ENCODE data around the gene HIPK2. TPM values are rescaled to one million over a fixed set of nuclear protein-coding genes. Genes with fewer than 3 reads are reported as not detected.

The HIPK2 gene
- total and polyA plus RNA-seq, 2 of the 4 experiments (the other 2 are of a cell fraction): 22.0 to 27.1 TPM

- no peaks in the 10 kb centered on the region for H3K9me3 ChIP-seq (ENCODE audit: control insufficient read depth, insufficient read depth, low read length)
- no peak overlapping the region for H3K4me3 ChIP-seq (ENCODE audit: insufficient read depth, low read depth, low read length)
- peaks cover 47 to 94% of the 10 kb centered on the region in 2 experiments for H3K79me1 ChIP-seq (ENCODE audit: low read depth in 1 of 2, low read length in 2 of 2)
- H2AK9ac ChIP-seq (replicated peaks; ENCODE audit: low read depth, low read length, poor library complexity): no peak overlapping the region
- 73% methylated on average over 7 of the region's 20 CpGs; no CpG with 5 or more reads in 1 of the 2 experiments for WGBS, 2 experiments (ENCODE audit: extremely low coverage in 2 of 2, insufficient read length in 1 of 2)
- dilution Hi-C loops (cut with HindIII; ENCODE audit: low sequenced_read_pairs, unreplicated experiment) (no loop called here), intact Hi-C loops (cut with micrococcal nuclease) (no loop called here), in situ Hi-C loops (cut with MboI; ENCODE audit: low sequenced_read_pairs) (loop anchor here (10.0 kb wide), 2 partner anchors 126 to 356 kb away; partner anchors contain the start of gene HIPK2)
- H2BK120ac ChIP-seq (ENCODE audit: low read depth, low read length): peak overlapping the region; percentile 33; the same call in 1 of the 2 replicates
- H3K4me2 ChIP-seq (ENCODE audit: low read depth, low read length): no peak overlapping the region
- peak overlapping the region; percentile 15; the same call in 1 of the 2 replicates for H3K4ac ChIP-seq (ENCODE audit: low read depth, low read length)
- H3K36me3 ChIP-seq (ENCODE audit: control insufficient read depth, insufficient read depth, low read length): peaks cover 39% of the 10 kb centered on the region
- H3K9ac ChIP-seq (ENCODE audit: low read depth, low read length): no peak overlapping the region
- H3K18ac ChIP-seq (ENCODE audit: low read depth, low read length): no peak overlapping the region
- POLR2A ChIA-PET (ENCODE audit: unreplicated experiment): no interaction called here
- no peak overlapping the region for H2BK15ac ChIP-seq (ENCODE audit: low read depth, low read length)
- no peak overlapping the region for H3K56ac ChIP-seq (ENCODE audit: extremely low read depth, insufficient read depth, low read length)
- no peak for DNase-seq
- TF ChIP-seq RFX5 (IDR thresholded peaks at IDR 0.05; ENCODE audit: low read depth, low read length) (no peak), RAD21 (IDR thresholded peaks at IDR 0.05; ENCODE audit: low read length) (no peak), POLR2A (IDR thresholded peaks at IDR 0.05; ENCODE audit: low read depth, low read length) (no peak), MXI1 (IDR thresholded peaks at IDR 0.05; ENCODE audit: borderline replicate concordance, low read depth, low read length) (no peak), MAFK (IDR thresholded peaks at IDR 0.05; ENCODE audit: low read depth, low read length) (no peak), RCOR1 (IDR thresholded peaks at IDR 0.05; ENCODE audit: insufficient replicate concordance, low read length) (no peak), BHLHE40 (IDR thresholded peaks at IDR 0.05; ENCODE audit: low read depth, low read length) (no peak), NFE2L2 (IDR thresholded peaks at IDR 0.05; ENCODE audit: low read depth, low read length) (no peak), USF2 (IDR thresholded peaks at IDR 0.05; ENCODE audit: low read depth, low read length) (no peak), SMC3 (IDR thresholded peaks at IDR 0.05; ENCODE audit: low read depth, low read length) (no peak), CHD1 (IDR thresholded peaks at IDR 0.05; ENCODE audit: low read depth, low read length) (no peak), ELK1 (IDR thresholded peaks at IDR 0.05; ENCODE audit: borderline replicate concordance, low read depth, low read length) (no peak), FOS (IDR thresholded peaks at IDR 0.05; ENCODE audit: low read depth, low read length) (no peak), CEBPB (IDR thresholded peaks at IDR 0.05; ENCODE audit: low read depth, low read length) (no peak), MAZ (IDR thresholded peaks at IDR 0.05; ENCODE audit: borderline replicate concordance, low read depth, low read length) (no peak)
- TF ChIP-seq, protein P1, sequence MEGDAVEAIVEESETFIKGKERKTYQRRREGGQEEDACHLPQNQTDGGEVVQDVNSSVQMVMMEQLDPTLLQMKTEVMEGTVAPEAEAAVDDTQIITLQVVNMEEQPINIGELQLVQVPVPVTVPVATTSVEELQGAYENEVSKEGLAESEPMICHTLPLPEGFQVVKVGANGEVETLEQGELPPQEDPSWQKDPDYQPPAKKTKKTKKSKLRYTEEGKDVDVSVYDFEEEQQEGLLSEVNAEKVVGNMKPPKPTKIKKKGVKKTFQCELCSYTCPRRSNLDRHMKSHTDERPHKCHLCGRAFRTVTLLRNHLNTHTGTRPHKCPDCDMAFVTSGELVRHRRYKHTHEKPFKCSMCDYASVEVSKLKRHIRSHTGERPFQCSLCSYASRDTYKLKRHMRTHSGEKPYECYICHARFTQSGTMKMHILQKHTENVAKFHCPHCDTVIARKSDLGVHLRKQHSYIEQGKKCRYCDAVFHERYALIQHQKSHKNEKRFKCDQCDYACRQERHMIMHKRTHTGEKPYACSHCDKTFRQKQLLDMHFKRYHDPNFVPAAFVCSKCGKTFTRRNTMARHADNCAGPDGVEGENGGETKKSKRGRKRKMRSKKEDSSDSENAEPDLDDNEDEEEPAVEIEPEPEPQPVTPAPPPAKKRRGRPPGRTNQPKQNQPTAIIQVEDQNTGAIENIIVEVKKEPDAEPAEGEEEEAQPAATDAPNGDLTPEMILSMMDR (conservative IDR thresholded peaks at IDR 0.05; ENCODE audit: low read depth, low read length): no peak
- peak overlapping the region; percentile 4; the same call in 1 of the 2 replicates for H3K14ac ChIP-seq (replicated peaks; ENCODE audit: low read depth, low read length)
- H3K27ac ChIP-seq (ENCODE audit: insufficient read depth, low read length): no peak overlapping the region
- peaks cover 20% of the 10 kb centered on the region for H3K4me1 ChIP-seq (ENCODE audit: control insufficient read depth, insufficient read depth, low read length)
- 0 out of 2 replicates have a peak overlapping the region, but pooled peaks have one; percentile 1 for H2AK5ac ChIP-seq (ENCODE audit: low read depth, low read length)
- ATAC-seq (ENCODE audit: low read depth): no peak
- 0 out of 2 replicates have a peak overlapping the region, but pooled peaks have one; percentile 52 for H3K23ac ChIP-seq (ENCODE audit: low read depth, low read length)
- H4K91ac ChIP-seq (ENCODE audit: insufficient read depth, low read depth, low read length): no peak overlapping the region
- peaks cover 74% of the 10 kb centered on the region for H4K20me1 ChIP-seq (ENCODE audit: insufficient read depth, low read length)
- peak overlapping the region in 1 of 2 experiments; percentile 31; a peak in 1 of 4 replicates for H4K8ac ChIP-seq (ENCODE audit: low read depth in 2 of 2, low read length in 2 of 2)
- no peak overlapping the region for H4K5ac ChIP-seq (ENCODE audit: low read depth, low read length)
- CTCF ChIA-PET: interaction anchor here (1.0 to 1.1 kb wide), 2 partner anchors 16 to 29 kb away, joined by 3 read pairs; no protein-coding TSS in a partner anchor
- peaks cover 32% of the 10 kb centered on the region for H3K9me1 ChIP-seq (ENCODE audit: insufficient read depth, low read length)
- no peak overlapping the region for H2AFZ ChIP-seq (replicated peaks; ENCODE audit: low read length, poor library complexity)
- H2BK5ac ChIP-seq (ENCODE audit: low read depth, low read length, poor library complexity, severe bottlenecking): no peak overlapping the region
- BruUV-seq (replicated peaks): no TSS peak
- H2BK20ac ChIP-seq (ENCODE audit: low read depth, low read length): no peak overlapping the region
- no peaks in the 10 kb centered on the region for H3K27me3 ChIP-seq (ENCODE audit: control insufficient read depth, insufficient read depth, low read length)
Observed at GRCh38 chr7:139648391-139648861, 129.4 kb downstream of the HIPK2 start.

All from IMR-90 (cell line).